Measurements from ENCODE around the gene PIP4K2B.

PIP4K2B gene

GRCh38 chr17:38779965-38780752 is 19.2 kb downstream of the PIP4K2B start:
- DNase-seq (ENCODE audit: low read depth in 3 of 3) = no peak

DNA sequence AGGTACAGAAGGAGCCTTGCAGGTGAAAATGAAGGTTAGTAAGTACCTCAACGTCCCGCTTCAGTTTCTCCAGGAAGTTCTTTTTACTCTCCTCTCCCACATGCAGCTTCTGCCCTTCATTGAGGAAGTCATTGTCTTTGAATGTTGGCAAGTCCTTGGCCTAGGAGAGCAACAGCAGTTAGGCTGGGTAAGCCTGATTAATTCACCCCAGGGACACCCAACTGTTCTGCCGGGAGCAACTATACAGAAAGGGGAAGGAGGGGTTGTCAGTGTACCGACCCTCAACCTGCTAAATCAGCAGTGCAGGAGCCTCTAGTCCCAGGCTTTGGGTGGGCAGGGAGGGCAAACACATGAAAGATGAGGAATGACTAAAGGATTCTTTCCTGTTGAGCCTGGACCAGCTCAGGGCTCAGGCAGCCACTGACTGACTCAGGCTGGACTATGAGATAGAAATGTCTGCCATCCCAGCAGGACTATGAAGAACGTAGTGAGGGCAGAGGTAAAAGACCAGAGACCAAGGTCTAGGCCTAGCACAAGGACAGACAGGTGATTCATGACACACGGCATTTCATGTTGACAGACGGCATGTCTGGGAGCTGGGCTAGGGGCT is 21.6 kb downstream of the PIP4K2B start:
- no peak for DNase-seq (ENCODE audit: low read depth in 3 of 3)

DNA sequence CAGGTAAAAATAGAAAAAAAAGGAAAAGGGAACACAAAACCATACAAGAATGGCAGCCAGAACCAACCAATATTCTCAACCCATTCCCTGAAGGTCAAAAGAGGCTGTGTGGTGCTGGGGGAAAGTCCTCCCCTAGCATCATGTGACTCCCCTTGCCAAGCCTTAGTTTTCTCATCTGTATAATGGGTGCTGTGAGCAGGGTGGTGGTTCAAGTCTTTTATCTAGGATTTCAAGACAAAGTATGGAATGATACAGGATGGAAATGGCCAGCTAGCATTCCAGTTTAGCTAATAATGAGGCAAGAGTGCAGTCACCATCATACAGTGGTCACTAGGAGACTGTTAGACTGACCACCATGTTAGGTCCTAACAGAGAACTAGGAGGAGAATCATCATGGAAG is 26.1 kb downstream of the PIP4K2B start:
- no peak for DNase-seq (ENCODE audit: low read depth in 3 of 3)

GRCh38 chr17:38768417-38768816 is 30.9 kb downstream of the PIP4K2B start:
- DNase-seq (ENCODE audit: low read depth in 3 of 3) = no peak

GRCh38 chr17:38766341-38766740 is 33.0 kb downstream of the PIP4K2B start:
- DNase-seq (ENCODE audit: low read depth in 3 of 3) = no peak

DNA sequence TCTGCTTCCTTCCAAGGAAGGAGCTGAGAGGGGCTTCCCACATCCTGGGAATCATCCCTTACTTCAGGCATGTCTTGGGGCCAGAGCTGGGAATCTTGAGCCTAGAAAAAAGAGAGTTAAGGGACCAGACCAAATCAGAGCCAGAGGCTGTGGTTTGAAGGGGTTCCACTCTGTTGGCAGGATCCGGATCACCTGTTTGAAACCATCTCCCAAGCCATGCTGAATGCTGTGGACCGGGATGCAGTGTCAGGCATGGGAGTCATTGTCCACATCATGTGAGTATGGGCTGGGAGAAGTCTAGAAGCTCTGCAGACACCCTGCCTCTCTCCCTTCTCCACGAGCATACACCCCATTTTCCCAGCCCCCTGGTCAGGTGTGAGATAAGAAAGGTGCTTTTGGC is 37.1 kb downstream of the PIP4K2B start:
- DNase-seq (ENCODE audit: low read depth in 3 of 3) = no peak

- DNase-seq (ENCODE audit: low read depth in 3 of 3) = no peak
Observed at GRCh38 chr17:38761612-38762011, 37.7 kb downstream of the PIP4K2B start.

DNA sequence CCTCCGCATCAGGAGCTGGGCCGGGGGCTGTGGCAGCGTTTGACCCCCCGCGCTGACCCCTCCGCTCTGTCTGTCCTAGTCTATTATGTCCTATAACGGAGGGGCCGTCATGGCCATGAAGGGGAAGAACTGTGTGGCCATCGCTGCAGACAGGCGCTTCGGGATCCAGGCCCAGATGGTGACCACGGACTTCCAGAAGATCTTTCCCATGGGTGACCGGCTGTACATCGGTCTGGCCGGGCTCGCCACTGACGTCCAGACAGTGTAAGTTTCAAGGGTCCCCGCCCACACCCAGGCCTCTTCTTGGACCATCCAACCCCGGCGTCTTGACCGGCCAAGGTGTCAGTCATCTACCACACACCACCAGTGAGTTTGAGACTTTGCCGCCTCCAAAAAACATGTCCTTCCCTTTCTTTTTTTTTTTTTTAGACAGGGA is 46.3 kb downstream of the PIP4K2B start:
- DNase-seq (ENCODE audit: low read depth in 3 of 3) = no peak

DNA sequence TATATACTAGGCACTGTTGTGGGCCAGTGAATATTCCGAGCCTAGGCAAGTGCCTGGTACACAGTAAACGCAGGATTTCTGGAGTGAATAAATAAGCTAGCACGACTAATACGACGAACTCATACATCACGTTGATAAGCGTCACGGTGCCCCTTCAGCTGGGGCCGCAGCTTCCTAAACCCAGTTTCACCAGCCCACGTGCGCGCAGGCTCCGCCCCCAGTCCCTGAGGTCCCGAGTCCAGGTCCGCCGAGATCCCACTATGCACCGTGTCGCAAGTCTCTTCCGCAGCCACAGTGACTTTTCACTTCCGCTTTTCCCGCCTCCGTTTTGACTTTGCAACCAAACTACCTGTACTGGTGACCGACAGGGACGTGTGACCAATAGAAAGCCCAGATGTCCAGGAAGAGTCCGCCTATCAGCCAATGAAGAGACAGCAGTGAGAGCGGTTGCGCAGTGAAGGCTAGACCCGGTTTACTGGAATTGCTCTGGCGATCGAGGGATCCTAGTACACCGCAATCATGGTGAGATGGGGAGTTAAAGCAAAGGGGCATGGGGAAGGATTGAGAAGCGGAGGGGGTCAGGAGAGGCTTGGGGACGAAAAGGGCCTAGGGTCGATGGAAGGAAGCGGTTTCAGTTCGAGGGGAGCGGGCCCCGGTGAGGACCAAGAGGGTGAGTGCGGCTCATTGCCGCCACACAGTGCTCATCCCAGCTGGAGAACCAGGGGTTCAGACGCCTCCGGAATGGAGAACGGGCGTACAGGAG is 46.9 kb downstream of the PIP4K2B start, which contains the start of gene PSMB3:
Gene PSMB3 (plus strand): TSS at position 434 of the 763 bp plus-strand sequence. CDS start 86 bp downstream, at position 520.
- peak; percentile 85 to 94 (median 92) for DNase-seq (ENCODE audit: low read depth in 3 of 3)

- DNase-seq (ENCODE audit: low read depth in 3 of 3) = peak; percentile 66 to 84 (median 71)
Observed at GRCh38 chr17:38751808-38752307, 47.5 kb downstream of the PIP4K2B start.

DNA sequence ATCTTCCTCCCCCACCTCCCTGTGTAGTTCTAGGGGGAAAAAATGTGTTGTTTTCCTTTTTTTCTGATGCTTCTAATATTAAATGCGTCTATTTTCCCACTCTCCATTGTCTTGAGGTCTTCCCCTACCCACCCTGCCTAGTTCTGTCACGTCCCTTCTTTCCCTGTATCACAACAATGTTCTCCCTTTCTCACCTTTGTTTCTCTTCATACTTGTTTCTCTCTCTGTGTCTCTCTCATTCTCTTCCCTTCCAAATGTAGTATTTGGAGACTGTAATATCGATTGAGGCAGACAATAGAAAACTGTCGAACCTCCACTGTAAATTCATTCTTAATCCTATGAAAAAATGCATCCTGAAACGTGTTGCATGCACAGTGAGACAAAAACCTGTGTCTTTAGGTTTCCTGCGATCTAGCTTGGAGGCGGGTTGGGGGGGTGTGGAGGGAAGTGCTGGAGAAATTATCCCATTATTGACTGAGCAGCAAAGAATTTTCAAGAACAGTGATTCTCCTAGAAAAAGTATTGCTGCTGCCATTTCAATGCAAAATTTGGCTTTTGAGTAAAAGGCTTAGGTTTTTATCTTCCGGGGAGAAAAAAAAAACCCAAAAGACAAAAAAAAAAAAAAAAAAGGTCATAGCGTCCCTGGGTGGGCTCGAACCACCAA is 48.1 kb downstream of the PIP4K2B start:
- DNase-seq (ENCODE audit: low read depth in 3 of 3) = no peak

DNA sequence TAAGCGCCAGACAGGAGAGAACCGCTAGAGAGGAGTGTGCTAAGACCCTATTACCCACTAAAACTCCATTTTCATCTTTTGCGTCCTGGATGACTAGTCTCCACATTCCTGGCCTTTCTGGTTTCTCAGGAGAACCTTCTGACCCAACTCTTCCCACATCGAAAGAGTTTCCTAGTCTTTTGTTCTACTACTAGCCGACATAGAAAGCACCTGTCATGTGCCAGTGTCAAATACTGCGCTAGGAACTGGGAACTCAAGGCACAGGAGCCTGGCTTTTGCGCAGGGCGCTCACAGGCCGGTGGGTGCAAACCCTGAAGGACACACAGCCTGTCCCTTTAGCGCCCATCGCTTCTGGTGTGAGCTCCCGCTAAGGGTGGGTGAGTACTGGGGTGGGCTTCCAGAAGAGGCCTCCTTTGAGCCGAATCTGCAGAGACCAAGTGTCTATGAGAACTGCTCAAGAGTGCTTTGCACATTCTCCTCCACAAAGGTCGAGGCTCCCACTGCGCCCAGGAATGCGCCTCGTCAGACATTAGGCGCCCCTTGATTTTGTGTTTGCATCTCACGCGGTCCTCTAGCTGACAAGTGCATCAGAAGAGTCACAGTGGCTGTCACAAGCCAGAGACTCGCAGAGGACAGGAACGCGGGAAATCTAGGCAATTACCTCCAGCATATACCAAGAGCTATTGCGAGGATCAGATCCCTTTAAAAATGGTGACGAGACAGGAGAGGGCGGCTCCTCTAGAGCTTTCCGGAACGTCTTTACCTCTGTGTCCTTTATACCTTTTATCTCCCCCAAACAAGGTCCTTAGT is 48.8 kb downstream of the PIP4K2B start:
- DNase-seq (ENCODE audit: low read depth in 3 of 3) = no peak

GRCh38 chr17:38750044-38750311 is 49.4 kb downstream of the PIP4K2B start:
- DNase-seq (ENCODE audit: low read depth in 3 of 3) = no peak

GRCh38 chr17:38749223-38750043 is 49.9 kb downstream of the PIP4K2B start:
- DNase-seq (ENCODE audit: low read depth in 3 of 3) = no peak

- DNase-seq (ENCODE audit: low read depth in 3 of 3) = no peak
Observed at GRCh38 chr17:38748892-38749222, 50.5 kb downstream of the PIP4K2B start.

GRCh38 chr17:38748149-38748891 is 51.0 kb downstream of the PIP4K2B start, which contains the start of gene PCGF2:
Gene PCGF2, minus strand, starts transcription at chr17:38748336. Its CDS starts 7,934 bp downstream, at chr17:38740402.
- no peak for DNase-seq (ENCODE audit: low read depth in 3 of 3)

- no peak for DNase-seq (ENCODE audit: low read depth in 3 of 3)
Observed at GRCh38 chr17:38747463-38748148, 51.8 kb downstream of the PIP4K2B start.

- no peak for DNase-seq (ENCODE audit: low read depth in 3 of 3)
Observed at GRCh38 chr17:38746849-38747462, 52.4 kb downstream of the PIP4K2B start.

Data from stimulated activated CD4-positive, alpha-beta T cell treated with anti-CD3 and anti-CD28 coated beads, TNF-alpha, amount 100 ng/mL, for 4 hours (primary cell).